ENCODE data around the gene HAVCR1.
"Not testable (repeated sequence)": the region's sequence is repeated elsewhere in the genome, so short reads cannot be mapped to it uniquely, and the experiment has no call there.

HAVCR1 gene

GRCh38 chr5:157059093-157059539 lies at the start of gene HAVCR1:
HAVCR1 (minus strand) TSS chr5:157059116; CDS start chr5:157057943, 1,173 bp downstream.
- in situ Hi-C loops (cut with MboI; ENCODE audit: low sequenced_read_pairs): no loop called here

GRCh38 chr5:157107508-157107907 lies 48.6 kb upstream of the HAVCR1 start:
- in situ Hi-C loops (cut with MboI; ENCODE audit: low sequenced_read_pairs): no loop called here

- in situ Hi-C loops (cut with MboI; ENCODE audit: low sequenced_read_pairs): no loop called here
Observed at GRCh38 chr5:157106630-157107461, 47.9 kb upstream of the HAVCR1 start.

GRCh38 chr5:157100140-157100679 lies 41.3 kb upstream of the HAVCR1 start:
- in situ Hi-C loops (cut with MboI; ENCODE audit: low sequenced_read_pairs): no loop called here

- in situ Hi-C loops (cut with MboI; ENCODE audit: low sequenced_read_pairs): no loop called here
Observed at GRCh38 chr5:157088342-157088990, 29.6 kb upstream of the HAVCR1 start.

- in situ Hi-C loops (cut with MboI; ENCODE audit: low sequenced_read_pairs): no loop called here
Observed at GRCh38 chr5:157086751-157087359, 27.9 kb upstream of the HAVCR1 start.

GRCh38 chr5:157085930-157086329 lies 27.0 kb upstream of the HAVCR1 start:
- in situ Hi-C loops (cut with MboI; ENCODE audit: low sequenced_read_pairs): no loop called here

GRCh38 chr5:157080286-157080685 lies 21.4 kb upstream of the HAVCR1 start:
- in situ Hi-C loops (cut with MboI; ENCODE audit: low sequenced_read_pairs): no loop called here

- in situ Hi-C loops (cut with MboI; ENCODE audit: low sequenced_read_pairs): no loop called here
Observed at GRCh38 chr5:157076558-157076957, 17.6 kb upstream of the HAVCR1 start.

GRCh38 chr5:157072508-157072907 lies 13.6 kb upstream of the HAVCR1 start:
- in situ Hi-C loops (cut with MboI; ENCODE audit: low sequenced_read_pairs): no loop called here

- in situ Hi-C loops (cut with MboI; ENCODE audit: low sequenced_read_pairs): no loop called here
Observed at GRCh38 chr5:157069949-157070348, 11.0 kb upstream of the HAVCR1 start.

GRCh38 chr5:157068785-157069184 lies 9.9 kb upstream of the HAVCR1 start:
- in situ Hi-C loops (cut with MboI; ENCODE audit: low sequenced_read_pairs): no loop called here

GRCh38 chr5:157068339-157068738 lies 9.4 kb upstream of the HAVCR1 start:
- in situ Hi-C loops (cut with MboI; ENCODE audit: low sequenced_read_pairs): no loop called here

GRCh38 chr5:157067005-157067404 lies 8.1 kb upstream of the HAVCR1 start:
- in situ Hi-C loops (cut with MboI; ENCODE audit: low sequenced_read_pairs): no loop called here

GRCh38 chr5:157066080-157066479 lies 7.2 kb upstream of the HAVCR1 start:
- in situ Hi-C loops (cut with MboI; ENCODE audit: low sequenced_read_pairs): no loop called here

- in situ Hi-C loops (cut with MboI; ENCODE audit: low sequenced_read_pairs): no loop called here
Observed at GRCh38 chr5:157063776-157064430, 5.0 kb upstream of the HAVCR1 start.

GRCh38 chr5:157059891-157060290 lies 975 bp upstream of the HAVCR1 start:
- in situ Hi-C loops (cut with MboI; ENCODE audit: low sequenced_read_pairs): no loop called here

GRCh38 chr5:157057459-157058370 lies 1.2 kb downstream of the HAVCR1 start:
- in situ Hi-C loops (cut with MboI; ENCODE audit: low sequenced_read_pairs): no loop called here

GRCh38 chr5:157056848-157057247 lies 2.1 kb downstream of the HAVCR1 start:
- in situ Hi-C loops (cut with MboI; ENCODE audit: low sequenced_read_pairs): not testable (repeated sequence)

Data from hTERT RPE-1 (cell line).